Nephron progenitor cell (in vitro differentiated cells): ENCODE measurements around the gene KLHL29.

ENCODE experiments used
- DNase-seq: peaks from one replicate; pipeline ENCODE4 v3.0.0; 2021
- H3K27ac Mint-ChIP-seq: 2 replicates; pipeline ENCODE4 v1.8.0; 2021; ENCODE audit warnings: mild to moderate bottlenecking, moderate library complexity, mixed read lengths
- H3K27me3 Mint-ChIP-seq: 2 replicates; pipeline ENCODE4 v1.8.0; 2021; ENCODE audit warnings: mild to moderate bottlenecking, low read depth, mixed read lengths; ENCODE audit not compliant: poor library complexity
- H3K36me3 Mint-ChIP-seq: 2 replicates; pipeline ENCODE4 v1.8.0; 2021; ENCODE audit warnings: low read depth, mixed read lengths
- H3K4me1 Mint-ChIP-seq: 2 replicates; pipeline ENCODE4 v1.8.0; 2021; ENCODE audit warnings: mixed read lengths
- H3K4me3 Mint-ChIP-seq: 2 replicates; pipeline ENCODE4 v1.8.0; 2021; ENCODE audit warnings: mild to moderate bottlenecking, moderate library complexity, mixed read lengths
- H3K9me3 Mint-ChIP-seq: 2 replicates; pipeline ENCODE4 v1.8.0; 2021; ENCODE audit warnings: mild to moderate bottlenecking, moderate library complexity, mixed read lengths
- TF ChIP-seq, protein P1 (sequence below): fragments of 200-600 bp; sonication (generic); IDR thresholded peaks from 2 replicates; pipeline ENCODE4 v1.5.0; 2021; ENCODE audit warnings: antibody characterized with exemption

Gene KLHL29

DNA sequence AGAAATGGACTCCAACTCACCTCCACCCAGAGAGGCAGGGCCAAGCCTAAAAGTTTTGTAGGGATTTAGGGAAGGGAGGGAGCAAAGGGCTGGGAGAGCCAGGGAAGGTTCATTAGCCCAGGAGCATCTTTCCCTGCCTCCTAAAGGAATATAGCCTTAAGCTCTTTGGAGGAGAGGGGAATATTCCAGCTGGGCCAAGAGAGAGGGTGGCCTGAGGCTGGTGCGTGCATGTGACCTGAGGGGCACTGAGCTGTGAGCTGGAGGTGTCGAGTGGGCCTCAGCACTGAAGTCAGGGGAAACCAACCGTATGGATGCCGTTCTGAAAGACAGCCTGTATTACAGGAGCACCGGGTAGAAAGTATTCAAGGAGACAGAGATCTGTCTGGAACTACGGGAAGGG, 112.6 kb downstream of the KLHL29 start:
- H3K36me3 Mint-ChIP-seq, result no peaks in the 10 kb centered on the region
- peak overlapping the region; percentile 50 for H3K4me3 Mint-ChIP-seq

DNA sequence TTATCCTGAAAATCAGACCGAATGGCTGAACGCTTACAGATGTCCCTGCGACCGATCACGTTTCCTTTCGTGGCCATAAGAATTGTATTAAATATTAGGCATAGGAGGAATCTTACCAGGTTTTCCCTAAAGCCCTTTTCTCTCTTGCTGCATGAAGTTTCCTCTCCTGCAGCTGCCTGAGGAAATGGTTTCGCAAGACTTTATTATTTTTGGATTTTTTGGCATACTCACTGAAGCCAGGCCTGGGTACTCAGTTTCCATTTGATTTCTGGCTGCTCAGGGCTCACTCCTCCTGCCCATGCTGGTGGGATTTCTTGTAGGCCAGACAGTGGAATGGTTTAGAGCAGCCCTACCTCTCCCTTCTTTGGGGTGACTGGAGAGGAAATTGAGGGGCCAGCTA, 114.0 kb downstream of the KLHL29 start:
- Mint-ChIP-seq H3K9me3 (no peaks in the 10 kb centered on the region), H3K4me3 (no peak overlapping the region), H3K4me1 (peaks cover 75% of the 10 kb centered on the region), H3K27me3 (peaks cover 10% of the 10 kb centered on the region), H3K27ac (no peak overlapping the region), H3K36me3 (no peaks in the 10 kb centered on the region)
- DNase-seq, result no peak
- TF ChIP-seq, protein P1, sequence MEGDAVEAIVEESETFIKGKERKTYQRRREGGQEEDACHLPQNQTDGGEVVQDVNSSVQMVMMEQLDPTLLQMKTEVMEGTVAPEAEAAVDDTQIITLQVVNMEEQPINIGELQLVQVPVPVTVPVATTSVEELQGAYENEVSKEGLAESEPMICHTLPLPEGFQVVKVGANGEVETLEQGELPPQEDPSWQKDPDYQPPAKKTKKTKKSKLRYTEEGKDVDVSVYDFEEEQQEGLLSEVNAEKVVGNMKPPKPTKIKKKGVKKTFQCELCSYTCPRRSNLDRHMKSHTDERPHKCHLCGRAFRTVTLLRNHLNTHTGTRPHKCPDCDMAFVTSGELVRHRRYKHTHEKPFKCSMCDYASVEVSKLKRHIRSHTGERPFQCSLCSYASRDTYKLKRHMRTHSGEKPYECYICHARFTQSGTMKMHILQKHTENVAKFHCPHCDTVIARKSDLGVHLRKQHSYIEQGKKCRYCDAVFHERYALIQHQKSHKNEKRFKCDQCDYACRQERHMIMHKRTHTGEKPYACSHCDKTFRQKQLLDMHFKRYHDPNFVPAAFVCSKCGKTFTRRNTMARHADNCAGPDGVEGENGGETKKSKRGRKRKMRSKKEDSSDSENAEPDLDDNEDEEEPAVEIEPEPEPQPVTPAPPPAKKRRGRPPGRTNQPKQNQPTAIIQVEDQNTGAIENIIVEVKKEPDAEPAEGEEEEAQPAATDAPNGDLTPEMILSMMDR, result no peak

More for the DNA sequence above, 112.6 kb downstream of the KLHL29 start:
- no peak for DNase-seq
- H3K4me1 Mint-ChIP-seq, result peaks cover 73% of the 10 kb centered on the region
- peaks cover 10% of the 10 kb centered on the region for H3K27me3 Mint-ChIP-seq
- peak overlapping the region; percentile 70 for H3K27ac Mint-ChIP-seq
- TF ChIP-seq, protein P1, result no peak
- H3K9me3 Mint-ChIP-seq, result no peaks in the 10 kb centered on the region

DNA sequence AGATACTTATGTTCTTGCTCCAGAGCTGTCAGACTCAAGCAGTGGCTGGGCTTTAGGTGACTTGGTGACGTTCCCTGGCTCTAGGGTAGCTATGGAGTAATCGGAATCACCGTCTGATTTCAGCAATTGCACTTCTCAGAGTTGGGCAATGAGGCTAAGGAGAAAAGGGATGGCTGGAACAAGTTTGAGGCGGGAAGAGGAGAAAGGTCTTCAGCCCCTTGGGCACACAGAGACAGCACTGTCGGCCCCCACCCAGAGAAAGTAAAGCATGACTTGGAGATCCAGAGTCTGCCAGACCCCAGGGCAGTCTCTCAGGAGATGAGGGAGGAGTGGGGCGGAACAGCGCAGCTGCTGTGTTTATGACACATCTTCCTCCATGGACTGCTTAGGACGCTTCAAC, 114.5 kb downstream of the KLHL29 start:
- Mint-ChIP-seq H3K36me3 (no peaks in the 10 kb centered on the region), H3K27me3 (peaks cover 10% of the 10 kb centered on the region), H3K4me1 (peaks cover 80% of the 10 kb centered on the region), H3K4me3 (no peak overlapping the region), H3K9me3 (no peaks in the 10 kb centered on the region), H3K27ac (no peak overlapping the region)
- no peak for DNase-seq
- TF ChIP-seq, protein P1, result no peak

DNA sequence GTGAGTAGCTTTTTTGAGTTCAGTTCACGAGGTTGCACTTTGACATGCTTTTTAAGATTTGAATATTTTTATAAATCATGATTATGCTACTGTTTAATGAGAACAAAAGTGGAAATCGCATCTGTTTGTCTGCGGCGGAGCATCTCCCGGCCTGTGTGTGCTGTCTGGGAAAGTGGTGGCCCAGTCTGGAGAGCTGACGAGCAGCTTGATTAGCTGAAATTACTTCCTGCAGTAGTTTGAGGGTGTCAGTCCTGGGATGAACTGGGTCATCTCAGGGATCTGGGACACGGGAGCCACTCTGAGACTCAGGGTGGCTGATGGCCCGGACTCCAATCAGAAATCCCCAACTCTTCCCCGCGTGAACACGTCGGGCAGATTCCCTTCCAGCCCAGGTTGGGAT, 115.9 kb downstream of the KLHL29 start:
- Mint-ChIP-seq H3K4me3 (no peak overlapping the region), H3K27me3 (peaks cover 7% of the 10 kb centered on the region), H3K9me3 (no peaks in the 10 kb centered on the region), H3K4me1 (peaks cover 91% of the 10 kb centered on the region), H3K27ac (no peak overlapping the region), H3K36me3 (no peaks in the 10 kb centered on the region)
- DNase-seq, result no peak
- TF ChIP-seq, protein P1, result no peak

DNA sequence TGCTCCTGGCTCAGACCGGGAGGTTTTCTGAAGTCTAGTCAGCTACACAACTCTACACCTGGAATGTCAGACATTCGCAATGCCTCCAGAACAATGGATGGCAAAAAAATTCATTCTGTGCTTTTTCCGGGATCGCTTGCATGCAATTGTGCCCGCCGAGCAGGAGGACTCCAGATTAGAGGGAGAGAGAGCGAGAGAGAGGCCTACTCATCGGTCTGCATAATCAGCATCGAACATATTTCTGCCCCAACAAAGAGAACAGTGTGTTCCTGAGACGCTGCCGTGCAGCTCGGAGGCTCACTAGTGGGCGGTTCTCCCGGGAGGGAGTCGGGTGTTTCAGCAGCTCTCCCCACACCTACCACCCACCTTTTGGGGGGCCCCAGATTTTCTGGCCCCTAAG, 117.1 kb downstream of the KLHL29 start:
- peak overlapping the region; percentile 37 for H3K27ac Mint-ChIP-seq
- no peak overlapping the region for H3K4me3 Mint-ChIP-seq
- TF ChIP-seq, protein P1, result no peak
- H3K27me3 Mint-ChIP-seq, result peaks cover 6% of the 10 kb centered on the region
- no peaks in the 10 kb centered on the region for H3K36me3 Mint-ChIP-seq
- no peak for DNase-seq
- H3K4me1 Mint-ChIP-seq, result peaks cover 91% of the 10 kb centered on the region
- H3K9me3 Mint-ChIP-seq, result no peaks in the 10 kb centered on the region

DNA sequence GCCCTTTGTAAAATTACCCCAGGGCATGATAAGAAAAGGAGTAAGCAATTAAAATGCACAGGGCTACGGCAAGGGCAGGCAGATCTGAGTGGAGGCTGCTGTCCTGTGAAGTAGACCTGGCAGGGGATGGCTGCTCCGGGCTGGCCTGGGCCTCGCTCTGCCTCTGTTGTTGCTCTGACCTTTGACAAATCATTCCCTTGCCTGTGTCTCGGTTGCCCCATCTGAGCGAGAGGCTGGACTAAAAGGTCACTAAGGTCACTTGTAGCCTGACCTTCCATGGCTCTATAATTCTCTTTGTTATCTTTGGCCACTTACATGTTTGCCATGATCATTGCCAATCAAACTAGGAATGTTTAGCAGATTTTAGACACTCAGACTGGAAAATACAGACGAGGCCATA, 118.1 kb downstream of the KLHL29 start:
- Mint-ChIP-seq H3K4me3 (peak overlapping the region; percentile 65), H3K27ac (peak overlapping the region; percentile 98), H3K27me3 (peaks cover 6% of the 10 kb centered on the region), H3K36me3 (no peaks in the 10 kb centered on the region), H3K4me1 (peaks cover 91% of the 10 kb centered on the region), H3K9me3 (no peaks in the 10 kb centered on the region)
- DNase-seq, result no peak
- TF ChIP-seq, protein P1, result no peak
